MG63 (cell line): ENCODE data around the gene CDC42BPA. TPM values are rescaled to one million over a fixed set of nuclear protein-coding genes. Genes with fewer than 3 reads are reported as not detected.
"Not testable (repeated sequence)": the region's sequence is repeated elsewhere in the genome, so short reads cannot be mapped to it uniquely, and the experiment has no call there.

Experiments
- DNase-seq: peaks from one replicate; pipeline ENCODE4 v3.0.0-alpha.2; 2020
- H3K27me3 ChIP-seq: fragments of 250-450 bp; sonication (Bioruptor Pico); 2 replicates; pipeline ENCODE4 v1.5.1; 2020; ENCODE audit warnings: mild to moderate bottlenecking, moderate library complexity
- H3K36me3 ChIP-seq: fragments of 250-450 bp; sonication (Bioruptor Pico); 2 replicates; pipeline ENCODE4 v1.5.1; 2020; ENCODE audit warnings: mild to moderate bottlenecking, moderate library complexity
- H3K4me3 ChIP-seq: fragments of 250-450 bp; sonication (Bioruptor Pico); 2 replicates; pipeline ENCODE4 v1.5.1; 2020; ENCODE audit warnings: mild to moderate bottlenecking, moderate library complexity
- H3K9me3 ChIP-seq: fragments of 250-450 bp; sonication (Bioruptor Pico); 2 replicates; pipeline ENCODE4 v1.5.1; 2020; ENCODE audit warnings: mild to moderate bottlenecking, moderate library complexity
- total RNA-seq: library from RNA; depleted of rRNA; stranded (reverse); fragments of >200 nt; shearing (Covaris generic); gene quantifications from 2 replicates; pipeline ENCODE4 v1.2.3, GENCODE V29; 2014; ENCODE audit warnings: low replicate concordance

Gene CDC42BPA
- total RNA-seq, 1 experiment from 2014 or later, result 11.6 TPM

- Histone ChIP-seq H3K9me3 (no peaks in the 10 kb centered on the region), H3K27me3 (no peaks in the 10 kb centered on the region), H3K36me3 (peaks cover 14% of the 10 kb centered on the region), H3K4me3 (no peak overlapping the region)
- no peak for DNase-seq
Observed at GRCh38 chr1:227155688-227156087, 162.6 kb downstream of the CDC42BPA start.

- H3K4me3 ChIP-seq, result no peak overlapping the region
- H3K36me3 ChIP-seq, result peaks cover 9% of the 10 kb centered on the region
- DNase-seq, result no peak
- no peaks in the 10 kb centered on the region for H3K9me3 ChIP-seq
- no peaks in the 10 kb centered on the region for H3K27me3 ChIP-seq
Observed at GRCh38 chr1:227155004-227155403, 163.3 kb downstream of the CDC42BPA start.

GRCh38 chr1:227152525-227152924 lies 165.8 kb downstream of the CDC42BPA start:
- DNase-seq, result no peak
- no peak overlapping the region for H3K4me3 ChIP-seq
- H3K36me3 ChIP-seq, result no peaks in the 10 kb centered on the region
- no peaks in the 10 kb centered on the region for H3K27me3 ChIP-seq
- H3K9me3 ChIP-seq, result no peaks in the 10 kb centered on the region

GRCh38 chr1:227140376-227140775 lies 177.9 kb downstream of the CDC42BPA start:
- Histone ChIP-seq H3K36me3 (peaks cover 23% of the 10 kb centered on the region), H3K27me3 (no peaks in the 10 kb centered on the region), H3K4me3 (no peak overlapping the region), H3K9me3 (no peaks in the 10 kb centered on the region)
- no peak for DNase-seq

- Histone ChIP-seq H3K4me3 (no peak overlapping the region), H3K36me3 (peaks cover 10% of the 10 kb centered on the region), H3K9me3 (no peaks in the 10 kb centered on the region), H3K27me3 (no peaks in the 10 kb centered on the region)
- DNase-seq, result no peak
Observed at GRCh38 chr1:227136210-227136820, 182.0 kb downstream of the CDC42BPA start.

GRCh38 chr1:227134686-227135314 lies 183.5 kb downstream of the CDC42BPA start:
- Histone ChIP-seq H3K4me3 (no peak overlapping the region), H3K27me3 (no peaks in the 10 kb centered on the region), H3K36me3 (peaks cover 19% of the 10 kb centered on the region), H3K9me3 (no peaks in the 10 kb centered on the region)
- no peak for DNase-seq

GRCh38 chr1:227132695-227133094 lies 185.6 kb downstream of the CDC42BPA start:
- H3K9me3 ChIP-seq, H3K27me3 ChIP-seq, DNase-seq, H3K4me3 ChIP-seq: not testable (repeated sequence)
- peaks cover 23% of the 10 kb centered on the region for H3K36me3 ChIP-seq

GRCh38 chr1:227131193-227131592 lies 187.1 kb downstream of the CDC42BPA start:
- no peaks in the 10 kb centered on the region for H3K9me3 ChIP-seq
- H3K27me3 ChIP-seq, result no peaks in the 10 kb centered on the region
- H3K4me3 ChIP-seq, result no peak overlapping the region

GRCh38 chr1:227127891-227128290 lies 190.4 kb downstream of the CDC42BPA start:
- no peak for DNase-seq
- Histone ChIP-seq H3K27me3 (no peaks in the 10 kb centered on the region), H3K36me3 (peaks cover 20% of the 10 kb centered on the region), H3K4me3 (no peak overlapping the region), H3K9me3 (no peaks in the 10 kb centered on the region)

More at GRCh38 chr1:227131193-227131592, 187.1 kb downstream of the CDC42BPA start:
- DNase-seq, result no peak
- peaks cover 22% of the 10 kb centered on the region for H3K36me3 ChIP-seq

GRCh38 chr1:227125929-227126545 lies 192.3 kb downstream of the CDC42BPA start:
- Histone ChIP-seq H3K4me3 (no peak overlapping the region), H3K9me3 (no peaks in the 10 kb centered on the region)
- no peak for DNase-seq

GRCh38 chr1:227124473-227124872 lies 193.8 kb downstream of the CDC42BPA start:
- no peaks in the 10 kb centered on the region for H3K9me3 ChIP-seq
- no peak overlapping the region for H3K4me3 ChIP-seq
- H3K36me3 ChIP-seq, result peaks cover 13% of the 10 kb centered on the region
- no peaks in the 10 kb centered on the region for H3K27me3 ChIP-seq
- DNase-seq, result no peak

More at GRCh38 chr1:227125929-227126545, 192.3 kb downstream of the CDC42BPA start:
- H3K36me3 ChIP-seq, result peaks cover 22% of the 10 kb centered on the region
- no peaks in the 10 kb centered on the region for H3K27me3 ChIP-seq

GRCh38 chr1:227120826-227121225 lies 197.5 kb downstream of the CDC42BPA start:
- Histone ChIP-seq H3K27me3 (no peaks in the 10 kb centered on the region), H3K4me3 (no peak overlapping the region), H3K36me3 (0 out of 2 replicates have a peak, but pooled peaks cover 3% of the 10 kb centered on the region), H3K9me3 (no peaks in the 10 kb centered on the region)
- DNase-seq, result no peak

GRCh38 chr1:227112538-227112937 lies 205.8 kb downstream of the CDC42BPA start:
- no peaks in the 10 kb centered on the region for H3K27me3 ChIP-seq
- no peak for DNase-seq
- peaks cover 35% of the 10 kb centered on the region for H3K36me3 ChIP-seq
- no peaks in the 10 kb centered on the region for H3K9me3 ChIP-seq
- no peak overlapping the region for H3K4me3 ChIP-seq

GRCh38 chr1:227111782-227112181 lies 206.5 kb downstream of the CDC42BPA start:
- no peak overlapping the region for H3K4me3 ChIP-seq

GRCh38 chr1:227105291-227105690 lies 213.0 kb downstream of the CDC42BPA start:
- DNase-seq, result not testable (repeated sequence)

More at GRCh38 chr1:227111782-227112181, 206.5 kb downstream of the CDC42BPA start:
- H3K36me3 ChIP-seq, result peaks cover 42% of the 10 kb centered on the region
- no peak for DNase-seq
- H3K27me3 ChIP-seq, result no peaks in the 10 kb centered on the region
- H3K9me3 ChIP-seq, result no peaks in the 10 kb centered on the region

GRCh38 chr1:227102056-227102455 lies 216.2 kb downstream of the CDC42BPA start:
- Histone ChIP-seq H3K9me3 (no peaks in the 10 kb centered on the region), H3K27me3 (no peaks in the 10 kb centered on the region), H3K4me3 (no peak overlapping the region), H3K36me3 (peaks cover 2% of the 10 kb centered on the region)
- DNase-seq, result no peak

More at GRCh38 chr1:227105291-227105690, 213.0 kb downstream of the CDC42BPA start:
- H3K4me3 ChIP-seq, H3K27me3 ChIP-seq, H3K9me3 ChIP-seq: not testable (repeated sequence)
- H3K36me3 ChIP-seq, result peaks cover 27% of the 10 kb centered on the region

GRCh38 chr1:227094249-227094966 lies 223.9 kb downstream of the CDC42BPA start:
- peaks cover 21% of the 10 kb centered on the region for H3K36me3 ChIP-seq
- H3K27me3 ChIP-seq, result no peaks in the 10 kb centered on the region
- no peak overlapping the region for H3K4me3 ChIP-seq
- no peaks in the 10 kb centered on the region for H3K9me3 ChIP-seq
- no peak for DNase-seq
